Measurements from ENCODE around the gene FICD. TPM values are rescaled to one million over a fixed set of nuclear protein-coding genes. Genes with fewer than 3 reads are reported as not detected.

Gene FICD
- total RNA-seq, 1 experiment from 2014 or later, result 3.6 TPM

GRCh38 chr12:108560752-108561719 lies 46.0 kb downstream of the FICD start, which contains the start of gene SART3:
Gene SART3, minus strand, starts transcription at chr12:108561173. Its CDS starts 19 bp downstream, at chr12:108561154.
- H3K27me3 Mint-ChIP-seq (ENCODE audit: insufficient read depth, unreplicated experiment), result no peaks in the 10 kb centered on the region
- Histone ChIP-seq H3K9me3 (no peaks in the 10 kb centered on the region), H3K4me1 (0 out of 2 replicates have a peak, but pooled peaks cover 3% of the 10 kb centered on the region), H3K27me3 (replicated peaks; ENCODE audit: control insufficient read depth, insufficient read depth, low read length) (no peaks in the 10 kb centered on the region), H3K4me3 (ENCODE audit: low read depth, low read length) (peak within 1 kb of the TSS; percentile 92), H3K36me3 (ENCODE audit: control insufficient read depth, insufficient read depth, low read length) (peaks cover 2% of the 10 kb centered on the region; the same call in 1 of the 2 replicates)
- peak within 1 kb of the TSS; percentile 99 for H3K27ac Mint-ChIP-seq (ENCODE audit: unreplicated experiment)
- POLR2A ChIA-PET, result interaction anchor here (0.6 kb wide), 3 partner anchors 548 to 1342 kb away, joined by 3 read pairs; no protein-coding TSS in a partner anchor
- CTCF ChIA-PET, result no interaction called here
- peak within 1 kb of the TSS; percentile 96 for H3K4me3 Mint-ChIP-seq (ENCODE audit: unreplicated experiment)
- intact Hi-C loops (cut with micrococcal nuclease; ENCODE audit: unreplicated experiment), result no loop called here
- no peak for TF ChIP-seq CTCF (IDR thresholded peaks at IDR 0.05; ENCODE audit: insufficient read depth in 1 of 2, low read depth in 1 of 2, low read length in 1 of 2, severe bottlenecking in 1 of 2, unreplicated experiment in 1 of 2)
- H3K9me3 Mint-ChIP-seq (ENCODE audit: unreplicated experiment), result no peaks in the 10 kb centered on the region
- H3K36me3 Mint-ChIP-seq (ENCODE audit: insufficient read depth, unreplicated experiment), result peaks cover 30% of the 10 kb centered on the region
- BruUV-seq (replicated peaks), result no TSS peak
- peak; percentile 82 for DNase-seq
- H3K4me1 Mint-ChIP-seq (ENCODE audit: low read depth, unreplicated experiment), result no peaks in the 10 kb centered on the region

GRCh38 chr12:108561852-108562347 lies 46.8 kb downstream of the FICD start:
- intact Hi-C loops (cut with micrococcal nuclease; ENCODE audit: unreplicated experiment), result loop anchor here (2.0 kb wide), 1 partner anchor 169 kb away; the partner anchor contains the start of gene CORO1C
- ChIA-PET CTCF (interaction anchor here (0.8 to 1.2 kb wide), 4 partner anchors 50 to 242 kb away, joined by 3 to 8 read pairs (median 4); no protein-coding TSS in a partner anchor), POLR2A (interaction anchor here (0.5 to 1.0 kb wide), 4 partner anchors 9 to 432 kb away, joined by 3 to 8 read pairs (median 4); no protein-coding TSS in a partner anchor)
- H3K27ac Mint-ChIP-seq (ENCODE audit: unreplicated experiment), result peak overlapping the region; percentile 99
- no peaks in the 10 kb centered on the region for H3K9me3 ChIP-seq
- H3K36me3 Mint-ChIP-seq (ENCODE audit: insufficient read depth, unreplicated experiment), result peaks cover 25% of the 10 kb centered on the region
- no peak for DNase-seq
- no peak for TF ChIP-seq CTCF (IDR thresholded peaks at IDR 0.05; ENCODE audit: insufficient read depth in 1 of 2, low read depth in 1 of 2, low read length in 1 of 2, severe bottlenecking in 1 of 2, unreplicated experiment in 1 of 2)
- peaks cover 5% of the 10 kb centered on the region for H3K36me3 ChIP-seq (ENCODE audit: control insufficient read depth, insufficient read depth, low read length)
- no TSS peak for BruUV-seq (replicated peaks)
- 0 out of 2 replicates have a peak, but pooled peaks cover 3% of the 10 kb centered on the region for H3K4me1 ChIP-seq
- peak overlapping the region; percentile 96 for H3K4me3 Mint-ChIP-seq (ENCODE audit: unreplicated experiment)
- H3K9me3 Mint-ChIP-seq (ENCODE audit: unreplicated experiment), result no peaks in the 10 kb centered on the region
- no peaks in the 10 kb centered on the region for H3K27me3 Mint-ChIP-seq (ENCODE audit: insufficient read depth, unreplicated experiment)
- H3K27me3 ChIP-seq (replicated peaks; ENCODE audit: control insufficient read depth, insufficient read depth, low read length), result no peaks in the 10 kb centered on the region
- peak overlapping the region; percentile 92 for H3K4me3 ChIP-seq (ENCODE audit: low read depth, low read length)
- no peaks in the 10 kb centered on the region for H3K4me1 Mint-ChIP-seq (ENCODE audit: low read depth, unreplicated experiment)
